ENCODE results near the gene RBPJL.
A peak's percentile ranks its signal among the peaks of the same experiment; 100 is the strongest.

Gene RBPJL

GRCh38 chr20:45290677-45291355 is 15.8 kb upstream of the RBPJL start:
- Histone ChIP-seq H2AFZ (peak overlapping the region; percentile 10), H3K27me3 (ENCODE audit: control insufficient read depth, insufficient read depth, low read length) (no peaks in the 10 kb centered on the region), H3K9me3 (ENCODE audit: control insufficient read depth, low read length) (no peaks in the 10 kb centered on the region), H3K4me1 (no peaks in the 10 kb centered on the region), H3K79me2 (no peaks in the 10 kb centered on the region), H3K27ac (no peak overlapping the region), H3K4me3 (ENCODE audit: low read depth, low read length) (no peak overlapping the region), H3K4me2 (ENCODE audit: low read length) (no peak overlapping the region), H3K9ac (no peak overlapping the region), H3K36me3 (ENCODE audit: control insufficient read depth, insufficient read depth, low read length) (no peaks in the 10 kb centered on the region)
- TF ChIP-seq, protein P1, sequence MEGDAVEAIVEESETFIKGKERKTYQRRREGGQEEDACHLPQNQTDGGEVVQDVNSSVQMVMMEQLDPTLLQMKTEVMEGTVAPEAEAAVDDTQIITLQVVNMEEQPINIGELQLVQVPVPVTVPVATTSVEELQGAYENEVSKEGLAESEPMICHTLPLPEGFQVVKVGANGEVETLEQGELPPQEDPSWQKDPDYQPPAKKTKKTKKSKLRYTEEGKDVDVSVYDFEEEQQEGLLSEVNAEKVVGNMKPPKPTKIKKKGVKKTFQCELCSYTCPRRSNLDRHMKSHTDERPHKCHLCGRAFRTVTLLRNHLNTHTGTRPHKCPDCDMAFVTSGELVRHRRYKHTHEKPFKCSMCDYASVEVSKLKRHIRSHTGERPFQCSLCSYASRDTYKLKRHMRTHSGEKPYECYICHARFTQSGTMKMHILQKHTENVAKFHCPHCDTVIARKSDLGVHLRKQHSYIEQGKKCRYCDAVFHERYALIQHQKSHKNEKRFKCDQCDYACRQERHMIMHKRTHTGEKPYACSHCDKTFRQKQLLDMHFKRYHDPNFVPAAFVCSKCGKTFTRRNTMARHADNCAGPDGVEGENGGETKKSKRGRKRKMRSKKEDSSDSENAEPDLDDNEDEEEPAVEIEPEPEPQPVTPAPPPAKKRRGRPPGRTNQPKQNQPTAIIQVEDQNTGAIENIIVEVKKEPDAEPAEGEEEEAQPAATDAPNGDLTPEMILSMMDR (IDR thresholded peaks at IDR 0.05) = peak; percentile 80

DNA sequence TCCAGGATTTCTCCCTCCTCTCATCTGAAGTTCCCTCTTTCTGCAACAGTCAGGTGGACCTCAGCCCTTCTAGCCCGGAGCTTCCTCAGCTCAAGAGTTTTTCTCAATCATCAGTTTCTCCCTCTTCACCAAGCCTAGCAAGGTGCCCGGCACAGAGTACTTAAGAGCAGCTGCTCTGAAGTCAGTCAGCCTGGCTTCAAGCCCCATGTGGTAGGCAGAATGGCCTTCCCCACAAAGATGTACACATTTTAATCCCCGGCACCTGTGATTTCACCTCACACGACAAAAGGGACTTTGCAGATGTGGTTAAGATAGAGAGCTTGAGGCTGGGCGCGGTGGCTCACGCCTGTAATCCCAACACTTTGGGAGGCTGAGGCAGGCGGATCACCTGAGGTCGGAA is 15.1 kb upstream of the RBPJL start:
- H3K4me1 ChIP-seq = no peaks in the 10 kb centered on the region
- no peaks in the 10 kb centered on the region for H3K79me2 ChIP-seq
- no peak overlapping the region for H3K9ac ChIP-seq
- no peak overlapping the region for H3K4me3 ChIP-seq (ENCODE audit: low read depth, low read length)
- H2AFZ ChIP-seq = no peak overlapping the region
- H3K9me3 ChIP-seq (ENCODE audit: control insufficient read depth, low read length) = no peaks in the 10 kb centered on the region
- H3K27ac ChIP-seq = no peak overlapping the region
- H3K36me3 ChIP-seq (ENCODE audit: control insufficient read depth, insufficient read depth, low read length) = no peaks in the 10 kb centered on the region
- TF ChIP-seq, protein P1 (IDR thresholded peaks at IDR 0.05) = no peak
- no peaks in the 10 kb centered on the region for H3K27me3 ChIP-seq (ENCODE audit: control insufficient read depth, insufficient read depth, low read length)
- no peak overlapping the region for H3K4me2 ChIP-seq (ENCODE audit: low read length)

DNA sequence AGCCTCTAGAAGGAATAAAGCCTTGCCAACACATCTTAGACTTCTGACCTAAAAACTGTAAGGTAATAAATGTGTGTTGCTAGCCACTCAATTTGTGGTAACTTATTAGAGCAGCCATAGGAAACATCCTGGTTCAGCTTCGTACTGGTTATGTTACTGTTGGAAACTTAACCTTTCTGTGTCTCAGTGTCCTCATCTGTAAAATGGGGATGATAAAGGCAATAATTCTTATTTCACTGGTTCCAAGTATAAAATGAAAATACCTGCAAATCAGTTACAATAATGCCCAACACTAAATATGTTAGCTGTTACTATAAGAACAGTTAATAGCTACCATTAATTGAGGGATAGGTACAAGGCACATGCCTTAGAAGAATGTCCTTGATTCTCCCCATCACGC is 14.3 kb upstream of the RBPJL start:
- H3K9me3 ChIP-seq (ENCODE audit: control insufficient read depth, low read length) = no peaks in the 10 kb centered on the region
- H3K27ac ChIP-seq = no peak overlapping the region
- no peaks in the 10 kb centered on the region for H3K79me2 ChIP-seq

DNA sequence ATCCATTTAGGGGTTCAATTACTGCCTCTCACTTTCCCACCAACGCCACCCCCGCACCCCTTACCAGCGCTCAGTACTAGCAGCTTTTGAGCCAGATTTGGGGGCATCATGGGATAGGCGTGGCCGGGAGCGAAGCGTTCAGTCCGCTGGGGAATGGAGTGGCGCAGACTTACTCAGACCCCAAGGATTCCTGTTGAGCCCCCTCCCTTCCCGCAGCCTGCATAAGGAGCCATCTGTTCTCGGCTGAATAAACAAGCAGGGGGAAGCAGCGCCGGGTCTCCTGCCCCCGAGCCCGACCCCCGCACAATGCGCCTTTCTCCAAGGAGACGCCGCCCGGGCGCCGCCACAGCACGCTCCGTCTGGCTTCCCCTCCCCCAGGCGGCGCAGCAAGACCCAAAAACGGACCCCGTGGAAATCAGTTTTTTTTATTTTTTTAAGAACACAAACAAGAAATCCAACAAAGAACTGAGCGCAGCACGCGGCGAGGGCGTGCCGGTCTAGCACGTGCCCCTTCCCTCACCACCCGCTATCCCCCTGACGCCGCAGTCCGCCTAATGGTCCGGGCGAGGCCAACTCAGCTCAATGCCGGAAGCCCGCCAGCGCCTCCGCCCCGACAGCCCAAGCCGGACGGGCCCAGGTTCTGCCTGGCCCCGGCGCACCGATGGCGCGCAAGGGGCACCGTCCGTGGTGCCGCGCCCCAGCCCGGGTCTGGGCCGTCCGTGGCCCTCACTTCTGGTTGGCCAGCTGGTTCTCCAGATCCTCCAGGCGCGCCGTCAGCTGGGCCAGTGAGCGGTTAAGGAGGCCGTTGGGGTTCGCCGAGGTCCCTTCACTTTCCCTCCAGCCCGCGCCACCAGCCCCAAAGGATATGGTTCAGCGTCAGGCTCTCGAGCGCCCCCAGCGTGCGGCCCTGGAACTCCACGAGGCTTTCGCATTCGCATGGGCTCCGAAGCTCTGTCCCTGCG is 13.3 kb upstream of the RBPJL start:
- TF ChIP-seq, protein P1 (IDR thresholded peaks at IDR 0.05) = peak; percentile 89
- Histone ChIP-seq H2AFZ (peak overlapping the region; percentile 76), H3K27me3 (ENCODE audit: control insufficient read depth, insufficient read depth, low read length) (no peaks in the 10 kb centered on the region), H3K79me2 (no peaks in the 10 kb centered on the region), H3K27ac (no peak overlapping the region), H3K9ac (peak overlapping the region; percentile 14), H3K4me2 (ENCODE audit: low read length) (peak overlapping the region; percentile 83), H3K36me3 (ENCODE audit: control insufficient read depth, insufficient read depth, low read length) (no peaks in the 10 kb centered on the region), H3K9me3 (ENCODE audit: control insufficient read depth, low read length) (no peaks in the 10 kb centered on the region), H3K4me1 (no peaks in the 10 kb centered on the region), H3K4me3 (ENCODE audit: low read depth, low read length) (peak overlapping the region; percentile 52)

More for the DNA sequence above, 14.3 kb upstream of the RBPJL start:
- no peak overlapping the region for H3K9ac ChIP-seq
- no peaks in the 10 kb centered on the region for H3K36me3 ChIP-seq (ENCODE audit: control insufficient read depth, insufficient read depth, low read length)
- no peaks in the 10 kb centered on the region for H3K4me1 ChIP-seq
- H2AFZ ChIP-seq = no peak overlapping the region
- TF ChIP-seq, protein P1 (IDR thresholded peaks at IDR 0.05) = no peak
- H3K4me2 ChIP-seq (ENCODE audit: low read length) = no peak overlapping the region
- H3K4me3 ChIP-seq (ENCODE audit: low read depth, low read length) = no peak overlapping the region
- H3K27me3 ChIP-seq (ENCODE audit: control insufficient read depth, insufficient read depth, low read length) = no peaks in the 10 kb centered on the region

All from parathyroid adenoma (tissue), 2 donors.